MCF 10A (cell line): ENCODE data around the gene SEC24C. TPM values are rescaled to one million over a fixed set of nuclear protein-coding genes. Genes with fewer than 3 reads are reported as not detected.
A peak's percentile ranks its signal among the peaks of the same experiment; 100 is the strongest.

Experiments used
- BruUV-seq: library from RNA; stranded (reverse); fragments of 400-500 nt; replicated peaks from 2 replicates; lab custom pipeline; 2021; lab: Mats Ljungman, UMichigan
- CTCF ChIA-PET: fragments of 300-600 bp; sonication (Branson Sonifier 250); formaldehyde crosslinking; extraction: SDS; loops from one replicate; lab custom pipeline; 2021; ENCODE audit warnings: antibody characterized with exemption, inconsistent platforms; lab: Yijun Ruan, JAX
- POLR2A ChIA-PET: fragments of 300-600, 350-650 bp; sonication (Branson Sonifier 250); formaldehyde crosslinking; extraction: SDS; loops from one replicate; lab custom pipeline; 2020; ENCODE audit warnings: antibody characterized with exemption, inconsistent platforms; lab: Yijun Ruan, JAX
- DNase-seq: peaks from one replicate; pipeline ENCODE4 v3.0.0-alpha.2; 2018; ENCODE audit not compliant: unreplicated experiment
- H3K27ac Mint-ChIP-seq: one replicate; pipeline ENCODE4 v1.8.0; 2022; ENCODE audit warnings: mild to moderate bottlenecking, low read depth, mixed read lengths; ENCODE audit not compliant: unreplicated experiment
- H3K27me3 Mint-ChIP-seq: one replicate; pipeline ENCODE4 v1.8.0; 2022; ENCODE audit warnings: mixed read lengths; ENCODE audit not compliant: insufficient read depth, unreplicated experiment
- H3K36me3 Mint-ChIP-seq: one replicate; pipeline ENCODE4 v1.8.0; 2022; ENCODE audit warnings: mild to moderate bottlenecking, moderate library complexity, mixed read lengths; ENCODE audit not compliant: insufficient read depth, unreplicated experiment
- H3K4me1 Mint-ChIP-seq: one replicate; pipeline ENCODE4 v1.8.0; 2022; ENCODE audit warnings: mixed read lengths; ENCODE audit not compliant: insufficient read depth, unreplicated experiment
- H3K4me3 Mint-ChIP-seq: one replicate; pipeline ENCODE4 v1.8.0; 2022; ENCODE audit warnings: mild to moderate bottlenecking, moderate library complexity, mixed read lengths; ENCODE audit not compliant: unreplicated experiment
- H3K9me3 Mint-ChIP-seq: one replicate; pipeline ENCODE4 v1.8.0; 2022; ENCODE audit warnings: mixed read lengths; ENCODE audit not compliant: unreplicated experiment
- CTCF ChIP-seq: fragments of 200-600 bp; IDR thresholded peaks from one replicate; pipeline ENCODE4 v1.8.0; 2022; ENCODE audit warnings: antibody characterized with exemption, mild to moderate bottlenecking; ENCODE audit not compliant: unreplicated experiment
- intact Hi-C: fragments of 100-400 bp; cut with micrococcal nuclease; formaldehyde crosslinking; loops from 2 replicates; pipeline ENCODE4 v1.14.1; 2022
- total RNA-seq: library from RNA; stranded (reverse); gene quantifications from 2 replicates; pipeline ENCODE4 v1.2.3, GENCODE V29; 2022

Gene SEC24C
- total RNA-seq, 1 experiment from 2014 or later, result 78.0 TPM

GRCh38 chr10:73810735-73811465 lies 66.7 kb downstream of the SEC24C start:
- Mint-ChIP-seq H3K4me1 (peaks cover 14% of the 10 kb centered on the region), H3K27me3 (no peaks in the 10 kb centered on the region), H3K36me3 (peaks cover 32% of the 10 kb centered on the region), H3K4me3 (peak overlapping the region; percentile 72), H3K27ac (peak overlapping the region; percentile 19), H3K9me3 (no peaks in the 10 kb centered on the region)
- CTCF ChIA-PET, result interaction anchor here (1.9 kb wide), 1 partner anchor 129 kb away, joined by 7 read pairs; no protein-coding TSS in a partner anchor
- no peak for TF ChIP-seq CTCF
- POLR2A ChIA-PET, result interaction anchor here (0.6 to 2.8 kb wide), 13 partner anchors 8 to 122 kb away, joined by 3 to 53 read pairs (median 5); partner anchors contain the start of genes CHCHD1 and ZSWIM8
- no TSS peak for BruUV-seq
- intact Hi-C loops, result loop anchor here (2.0 kb wide), 1 partner anchor 68 kb away; no protein-coding TSS in a partner anchor
- no peak for DNase-seq

- Mint-ChIP-seq H3K4me3 (no peak overlapping the region), H3K36me3 (peaks cover 22% of the 10 kb centered on the region)
Observed at GRCh38 chr10:73812657-73813056, 68.5 kb downstream of the SEC24C start.

GRCh38 chr10:73813333-73813732 lies 69.2 kb downstream of the SEC24C start:
- Mint-ChIP-seq H3K36me3 (peaks cover 22% of the 10 kb centered on the region), H3K4me1 (peaks cover 15% of the 10 kb centered on the region), H3K27ac (no peak overlapping the region), H3K9me3 (no peaks in the 10 kb centered on the region), H3K4me3 (no peak overlapping the region), H3K27me3 (no peaks in the 10 kb centered on the region)
- no TSS peak for BruUV-seq
- intact Hi-C loops, result no loop called here
- CTCF ChIA-PET, result no interaction called here
- TF ChIP-seq CTCF, result no peak
- DNase-seq, result no peak
- POLR2A ChIA-PET, result interaction anchor here (0.7 to 1.3 kb wide), 3 partner anchors 12 to 120 kb away, joined by 3 to 4 read pairs (median 3); no protein-coding TSS in a partner anchor

More at GRCh38 chr10:73812657-73813056, 68.5 kb downstream of the SEC24C start:
- no peak for DNase-seq
- ChIA-PET CTCF (interaction anchor here (0.6 to 1.0 kb wide), 3 partner anchors 22 to 126 kb away, joined by 3 to 4 read pairs (median 3); no protein-coding TSS in a partner anchor), POLR2A (interaction anchor here (0.6 to 1.5 kb wide), 7 partner anchors 9 to 71 kb away, joined by 3 to 8 read pairs (median 4); partner anchors contain the start of genes CHCHD1 and ZSWIM8)
- intact Hi-C loops, result no loop called here
- no peaks in the 10 kb centered on the region for H3K27me3 Mint-ChIP-seq
- TF ChIP-seq CTCF, result no peak
- H3K27ac Mint-ChIP-seq, result no peak overlapping the region
- no TSS peak for BruUV-seq
- no peaks in the 10 kb centered on the region for H3K9me3 Mint-ChIP-seq
- peaks cover 14% of the 10 kb centered on the region for H3K4me1 Mint-ChIP-seq

- H3K9me3 Mint-ChIP-seq, result no peaks in the 10 kb centered on the region
- no peak for DNase-seq
- intact Hi-C loops, result no loop called here
- peaks cover 16% of the 10 kb centered on the region for H3K36me3 Mint-ChIP-seq
- no peaks in the 10 kb centered on the region for H3K27me3 Mint-ChIP-seq
- no peak overlapping the region for H3K27ac Mint-ChIP-seq
- no peak for TF ChIP-seq CTCF
- peaks cover 25% of the 10 kb centered on the region for H3K4me1 Mint-ChIP-seq
- ChIA-PET POLR2A (interaction anchor here (0.8 to 1.0 kb wide), 2 partner anchors 11 to 84 kb away, joined by 3 to 4 read pairs; no protein-coding TSS in a partner anchor), CTCF (interaction anchor here (0.6 to 1.0 kb wide), 4 partner anchors 16 to 334 kb away, joined by 3 to 7 read pairs (median 3); no protein-coding TSS in a partner anchor)
- H3K4me3 Mint-ChIP-seq, result no peak overlapping the region
- BruUV-seq, result no TSS peak
Observed at GRCh38 chr10:73814276-73814895, 70.2 kb downstream of the SEC24C start.
